Nucleus accumbens (tissue), 56 donors: ENCODE measurements around the gene ITGA11.

ENCODE experiments used
- DNase-seq, 56 donors: peaks; one replicate each; lab custom pipeline; 2025; lab: John Stamatoyannopoulos, UW

The ITGA11 gene

DNA sequence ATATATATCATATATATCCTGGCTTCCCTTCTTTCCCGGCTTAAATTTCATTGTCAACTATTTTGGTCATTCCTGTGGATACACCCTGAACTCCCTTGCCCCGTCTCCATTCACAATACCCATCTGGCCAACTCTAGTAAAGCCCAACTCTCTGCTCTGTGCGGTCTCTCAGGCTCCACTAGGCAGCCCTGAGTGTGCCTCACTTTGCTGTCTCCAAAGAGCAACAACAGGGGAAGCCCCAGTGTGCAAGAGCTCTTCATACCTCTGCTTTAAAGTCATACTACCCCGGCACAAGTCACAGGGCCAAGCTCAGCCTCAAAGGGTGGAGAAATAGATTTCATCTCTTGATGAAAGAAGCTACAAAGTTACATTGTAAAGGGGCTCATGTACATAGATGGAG, 173.3 kb downstream of the ITGA11 start:
- DNase-seq = no peak

DNA sequence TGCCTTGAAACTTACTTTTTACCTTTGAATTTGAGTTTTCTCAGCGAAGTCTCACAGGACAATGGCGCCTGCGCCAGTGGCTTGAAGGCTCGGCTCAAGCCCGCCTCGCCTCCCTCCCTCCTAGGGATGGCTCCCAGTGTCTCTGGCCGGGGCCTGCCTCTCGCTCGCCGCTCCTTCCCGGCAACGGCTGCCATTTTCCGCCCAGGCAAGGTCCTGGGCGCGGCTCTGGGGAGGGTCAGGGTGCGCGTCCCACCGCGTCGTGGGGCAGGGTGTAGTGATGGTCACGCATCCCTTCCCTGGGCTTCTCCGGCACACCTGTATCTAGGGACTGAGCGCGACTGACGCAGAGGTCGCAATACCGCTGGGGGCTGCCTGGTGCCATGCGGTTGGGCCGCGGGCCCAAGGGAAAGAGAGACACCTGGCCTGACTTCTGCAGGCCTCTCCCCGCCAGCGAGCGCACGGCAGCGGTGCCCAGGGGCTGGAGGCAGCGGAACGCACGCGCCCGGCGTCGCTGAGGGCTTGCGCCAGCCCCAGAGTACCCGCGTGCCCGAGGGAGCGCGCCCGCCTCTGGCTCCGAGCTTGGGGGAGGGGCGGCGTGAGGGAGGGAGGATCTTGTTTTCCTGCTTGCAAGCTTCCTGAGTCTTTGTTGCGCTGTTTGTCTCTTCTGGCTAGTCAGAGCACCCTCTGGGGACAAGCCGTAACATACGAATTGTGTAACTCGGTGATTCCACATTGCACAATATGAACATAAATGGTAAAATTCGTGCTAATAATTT, 175.1 kb downstream of the ITGA11 start:
- DNase-seq = peak in 55 of 56 donors; percentile 39 to 93 (median 83)

DNA sequence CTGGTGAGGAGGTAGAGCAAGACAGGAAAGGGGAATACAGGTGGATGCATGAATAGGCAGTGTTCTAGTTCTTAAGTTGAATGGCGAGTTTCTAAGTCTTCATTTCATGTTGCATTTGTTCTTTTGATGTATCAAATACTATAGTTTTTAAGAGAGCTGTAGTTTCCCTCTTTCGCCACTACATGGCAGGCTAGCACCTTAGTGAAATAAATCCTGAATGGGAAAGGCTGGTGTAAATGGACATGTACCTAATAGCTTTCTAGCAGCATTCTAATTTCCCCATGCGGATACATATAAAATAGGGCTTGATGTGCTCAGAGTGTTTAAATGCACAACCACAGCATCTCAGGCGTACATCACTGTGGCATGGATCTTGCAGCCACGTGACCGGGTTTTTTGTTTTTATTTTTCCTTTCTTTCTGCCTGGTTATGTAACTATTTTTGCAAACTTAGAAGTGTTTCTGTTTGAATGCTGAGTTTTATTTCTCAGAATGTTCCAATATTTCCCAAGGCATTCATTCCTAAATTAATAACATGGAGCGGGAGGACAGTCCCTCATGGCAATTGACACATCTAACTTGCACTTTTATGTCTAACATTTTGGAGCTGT, 178.9 kb downstream of the ITGA11 start:
- peak in 12 of 56 donors; percentile 7 to 59 (median 24) for DNase-seq

DNA sequence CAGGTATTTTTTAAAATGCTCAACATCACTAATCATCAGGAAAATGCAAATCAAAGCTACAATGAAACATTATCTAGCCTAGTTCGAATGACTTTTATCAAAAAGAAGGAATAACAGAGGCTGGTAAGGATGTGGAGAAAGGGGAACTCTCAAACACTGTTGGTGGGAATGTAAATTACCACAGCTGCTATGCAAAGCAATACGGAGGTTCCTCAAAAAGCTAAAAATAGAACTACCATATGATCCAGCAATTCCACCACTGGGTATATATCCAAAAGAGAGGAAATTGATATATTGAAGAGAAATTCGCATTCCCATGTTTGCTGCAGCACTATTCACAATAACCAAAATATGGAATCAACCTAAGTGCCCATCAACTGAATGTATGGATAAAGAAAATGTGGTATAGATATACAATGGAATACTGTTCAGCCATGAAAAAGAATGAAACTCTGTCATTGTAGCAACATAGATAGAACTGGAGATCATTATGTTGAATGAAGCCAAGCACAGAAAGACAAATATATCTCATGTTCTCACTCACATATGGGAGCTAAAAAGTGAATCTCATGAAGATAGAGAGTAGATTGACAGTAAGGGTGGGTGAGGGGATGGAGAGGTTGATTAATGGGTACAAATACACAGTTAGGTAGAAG, 182.8 kb downstream of the ITGA11 start:
- no peak for DNase-seq
